ENCODE results near the gene RINT1.
"Not testable (repeated sequence)": the region's sequence is repeated elsewhere in the genome, so short reads cannot be mapped to it uniquely, and the experiment has no call there.

The RINT1 gene

DNA sequence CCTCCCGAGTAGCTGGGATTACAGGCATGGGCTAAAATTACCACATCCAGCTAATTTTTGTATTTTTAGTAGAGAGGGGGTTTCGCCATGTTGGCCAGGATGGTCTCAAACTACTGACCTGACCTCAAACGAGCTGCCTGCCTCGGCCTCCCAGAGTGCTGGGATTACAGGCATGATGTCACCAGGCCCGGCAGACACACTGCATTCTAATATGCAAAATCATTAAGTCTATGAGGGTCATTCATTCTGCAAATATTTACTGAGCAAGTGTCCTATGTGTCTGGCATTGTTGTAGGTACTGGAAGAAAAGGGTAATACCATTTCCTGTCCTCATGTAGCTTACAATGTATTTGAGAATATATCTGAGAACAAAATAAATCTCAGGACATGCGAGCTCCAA, 12.6 kb upstream of the RINT1 start:
- Histone ChIP-seq H3K4me1 (ENCODE audit: control insufficient read depth, low read depth, low read length) (no peaks in the 10 kb centered on the region), H4K8ac (ENCODE audit: low read depth, low read length) (no peak overlapping the region), H3K27me3 (ENCODE audit: insufficient read depth, low read length, poor library complexity) (no peaks in the 10 kb centered on the region), H2BK15ac (replicated peaks; ENCODE audit: low read depth) (no peak overlapping the region), H3K79me1 (ENCODE audit: low read length) (peaks cover 1% of the 10 kb centered on the region), H3K9ac (ENCODE audit: low read length) (no peak overlapping the region), H3K79me2 (ENCODE audit: control insufficient read depth, insufficient read depth, low read length) (peaks cover 52% of the 10 kb centered on the region), H3K18ac (ENCODE audit: low read length) (no peak overlapping the region), H3K4me2 (ENCODE audit: low read length) (no peak overlapping the region), H3K4me3 (ENCODE audit: low read length) (no peak overlapping the region), H2BK5ac (ENCODE audit: low read length) (no peak overlapping the region), H3K56ac (ENCODE audit: low read length) (no peak overlapping the region), H3K27ac (ENCODE audit: low read depth, low read length) (no peak overlapping the region), H2BK120ac (ENCODE audit: low read depth, low read length) (no peak overlapping the region), H2AK5ac (ENCODE audit: low read length) (no peak overlapping the region), H3K36me3 (ENCODE audit: control insufficient read depth, insufficient read depth, low read length) (peaks cover 1% of the 10 kb centered on the region), H3K23ac (ENCODE audit: low read length) (no peak overlapping the region), H3K4ac (ENCODE audit: low read depth, low read length) (no peak overlapping the region), H4K5ac (ENCODE audit: low read length) (no peak overlapping the region)
- no CpG with 5 or more reads among the region's 6 CpGs for WGBS (ENCODE audit: extremely low coverage, insufficient coverage, low lambda C conversion rate)
- DNase-seq: no peak

GRCh38 chr7:105520620-105521019, 11.4 kb upstream of the RINT1 start:
- H3K36me3 ChIP-seq (ENCODE audit: control insufficient read depth, insufficient read depth, low read length); H3K56ac ChIP-seq (ENCODE audit: low read length); H3K79me1 ChIP-seq (ENCODE audit: low read length); H3K4me1 ChIP-seq (ENCODE audit: control insufficient read depth, low read depth, low read length); H3K9ac ChIP-seq (ENCODE audit: low read length); H3K23ac ChIP-seq (ENCODE audit: low read length); H2BK120ac ChIP-seq (ENCODE audit: low read depth, low read length); H4K8ac ChIP-seq (ENCODE audit: low read depth, low read length); H2AK5ac ChIP-seq (ENCODE audit: low read length); H3K27me3 ChIP-seq (ENCODE audit: insufficient read depth, low read length, poor library complexity); H3K18ac ChIP-seq (ENCODE audit: low read length); H4K5ac ChIP-seq (ENCODE audit: low read length); DNase-seq; H3K4me3 ChIP-seq (ENCODE audit: low read length); H3K4ac ChIP-seq (ENCODE audit: low read depth, low read length); H3K4me2 ChIP-seq (ENCODE audit: low read length); H2BK15ac ChIP-seq (replicated peaks; ENCODE audit: low read depth); H3K27ac ChIP-seq (ENCODE audit: low read depth, low read length); H2BK5ac ChIP-seq (ENCODE audit: low read length): not testable (repeated sequence)
- whole genome bisulfite sequencing (ENCODE audit: extremely low coverage, insufficient coverage, low lambda C conversion rate): no CpG with 5 or more reads among the region's 7 CpGs
- peaks cover 47% of the 10 kb centered on the region for H3K79me2 ChIP-seq (ENCODE audit: control insufficient read depth, insufficient read depth, low read length)

DNA sequence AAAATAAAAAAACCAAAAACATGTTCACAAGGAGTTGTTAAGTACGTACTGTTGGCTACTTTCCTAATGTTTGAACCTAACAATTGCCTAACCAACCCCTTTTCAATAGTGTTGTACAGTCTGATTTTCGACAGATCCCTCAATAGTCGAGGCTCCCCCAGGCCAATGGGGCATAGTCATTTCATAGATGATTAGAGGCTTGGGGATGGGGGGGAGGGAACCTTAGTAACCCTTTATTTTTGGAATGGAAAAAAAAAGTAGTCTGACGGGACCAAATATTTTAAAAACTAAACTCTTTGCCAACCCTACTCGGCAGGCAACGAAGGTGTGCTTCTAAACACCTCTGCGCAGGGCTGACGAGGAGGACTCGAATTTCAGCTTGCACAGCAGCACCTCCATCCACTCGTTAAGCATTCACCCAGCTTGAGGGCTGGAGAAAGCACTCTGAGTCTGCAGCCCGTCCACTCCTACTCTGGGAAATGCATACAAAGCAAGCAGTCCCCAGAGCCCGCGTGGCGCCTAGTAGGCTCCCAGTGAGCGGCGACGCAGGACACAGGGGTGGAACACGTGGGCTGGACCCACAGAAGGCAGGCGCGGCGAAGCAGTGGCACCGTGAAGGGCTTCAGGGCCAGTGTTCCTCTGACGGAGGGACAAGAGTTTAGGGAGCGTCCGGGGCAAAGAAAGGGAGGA, 10.8 kb upstream of the RINT1 start:
- no peak overlapping the region for H2BK15ac ChIP-seq (replicated peaks; ENCODE audit: low read depth)
- peak overlapping the region; percentile 95 for H3K23ac ChIP-seq (ENCODE audit: low read length)
- H2AK5ac ChIP-seq (ENCODE audit: low read length): no peak overlapping the region
- H3K4me3 ChIP-seq (ENCODE audit: low read length): peak overlapping the region; percentile 94
- no peak overlapping the region for H4K8ac ChIP-seq (ENCODE audit: low read depth, low read length)
- no CpG with 5 or more reads among the region's 25 CpGs for WGBS (ENCODE audit: extremely low coverage, insufficient coverage, low lambda C conversion rate)
- H3K4me2 ChIP-seq (ENCODE audit: low read length): peak overlapping the region; percentile 15
- peaks cover 1% of the 10 kb centered on the region for H3K36me3 ChIP-seq (ENCODE audit: control insufficient read depth, insufficient read depth, low read length)
- H2BK120ac ChIP-seq (ENCODE audit: low read depth, low read length): no peak overlapping the region
- H3K27ac ChIP-seq (ENCODE audit: low read depth, low read length): peak overlapping the region; percentile 68
- peak overlapping the region; percentile 56 for H3K4ac ChIP-seq (ENCODE audit: low read depth, low read length)
- H3K56ac ChIP-seq (ENCODE audit: low read length): peak overlapping the region; percentile 99
- no peaks in the 10 kb centered on the region for H3K27me3 ChIP-seq (ENCODE audit: insufficient read depth, low read length, poor library complexity)
- peaks cover 44% of the 10 kb centered on the region for H3K79me2 ChIP-seq (ENCODE audit: control insufficient read depth, insufficient read depth, low read length)
- peak overlapping the region; percentile 91 for H3K18ac ChIP-seq (ENCODE audit: low read length)
- H3K9ac ChIP-seq (ENCODE audit: low read length): peak overlapping the region; percentile 99
- H2BK5ac ChIP-seq (ENCODE audit: low read length): peak overlapping the region; percentile 82
- no peak overlapping the region for H4K5ac ChIP-seq (ENCODE audit: low read length)
- no peaks in the 10 kb centered on the region for H3K4me1 ChIP-seq (ENCODE audit: control insufficient read depth, low read depth, low read length)
- peak; percentile 79 for DNase-seq
- peaks cover 1% of the 10 kb centered on the region for H3K79me1 ChIP-seq (ENCODE audit: low read length)

GRCh38 chr7:105521717-105522463, 10.1 kb upstream of the RINT1 start, which contains the start of gene PUS7:
Gene PUS7, minus strand, starts transcription at chr7:105522271. Its CDS starts 13,759 bp downstream, at chr7:105508512.
- H3K18ac ChIP-seq (ENCODE audit: low read length): peak within 1 kb of the TSS; percentile 91
- H3K79me2 ChIP-seq (ENCODE audit: control insufficient read depth, insufficient read depth, low read length): peaks cover 38% of the 10 kb centered on the region
- H4K8ac ChIP-seq (ENCODE audit: low read depth, low read length): no peak within 1 kb of the TSS
- peaks cover 1% of the 10 kb centered on the region for H3K79me1 ChIP-seq (ENCODE audit: low read length)
- H3K27ac ChIP-seq (ENCODE audit: low read depth, low read length): peak within 1 kb of the TSS; percentile 79
- peak; percentile 95 for DNase-seq
- peak within 1 kb of the TSS; percentile 99 for H3K9ac ChIP-seq (ENCODE audit: low read length)
- peak within 1 kb of the TSS; percentile 89 for H3K4ac ChIP-seq (ENCODE audit: low read depth, low read length)
- peak within 1 kb of the TSS; percentile 82 for H2BK5ac ChIP-seq (ENCODE audit: low read length)
- H3K4me1 ChIP-seq (ENCODE audit: control insufficient read depth, low read depth, low read length): no peaks in the 10 kb centered on the region
- no CpG with 5 or more reads among the region's 96 CpGs for WGBS (ENCODE audit: extremely low coverage, insufficient coverage, low lambda C conversion rate)
- no peak within 1 kb of the TSS for H2BK120ac ChIP-seq (ENCODE audit: low read depth, low read length)
- peak within 1 kb of the TSS; percentile 45 for H3K4me2 ChIP-seq (ENCODE audit: low read length)
- no peak within 1 kb of the TSS for H4K5ac ChIP-seq (ENCODE audit: low read length)
- H3K27me3 ChIP-seq (ENCODE audit: insufficient read depth, low read length, poor library complexity): no peaks in the 10 kb centered on the region
- peak within 1 kb of the TSS; percentile 94 for H3K4me3 ChIP-seq (ENCODE audit: low read length)
- H2BK15ac ChIP-seq (replicated peaks; ENCODE audit: low read depth): no peak within 1 kb of the TSS
- peak within 1 kb of the TSS; percentile 99 for H3K56ac ChIP-seq (ENCODE audit: low read length)
- H3K23ac ChIP-seq (ENCODE audit: low read length): peak within 1 kb of the TSS; percentile 95
- peaks cover 1% of the 10 kb centered on the region for H3K36me3 ChIP-seq (ENCODE audit: control insufficient read depth, insufficient read depth, low read length)
- no peak within 1 kb of the TSS for H2AK5ac ChIP-seq (ENCODE audit: low read length)

GRCh38 chr7:105524423-105524822, 7.6 kb upstream of the RINT1 start:
- H3K27ac ChIP-seq (ENCODE audit: low read depth, low read length); H3K18ac ChIP-seq (ENCODE audit: low read length); H3K9ac ChIP-seq (ENCODE audit: low read length); H4K8ac ChIP-seq (ENCODE audit: low read depth, low read length); H3K56ac ChIP-seq (ENCODE audit: low read length); H3K4me1 ChIP-seq (ENCODE audit: control insufficient read depth, low read depth, low read length); H3K4me3 ChIP-seq (ENCODE audit: low read length); H3K4me2 ChIP-seq (ENCODE audit: low read length); H3K23ac ChIP-seq (ENCODE audit: low read length); H4K5ac ChIP-seq (ENCODE audit: low read length); H3K27me3 ChIP-seq (ENCODE audit: insufficient read depth, low read length, poor library complexity); H3K4ac ChIP-seq (ENCODE audit: low read depth, low read length); H2AK5ac ChIP-seq (ENCODE audit: low read length); H2BK15ac ChIP-seq (replicated peaks; ENCODE audit: low read depth); H2BK5ac ChIP-seq (ENCODE audit: low read length); DNase-seq; H2BK120ac ChIP-seq (ENCODE audit: low read depth, low read length); H3K79me1 ChIP-seq (ENCODE audit: low read length); H3K36me3 ChIP-seq (ENCODE audit: control insufficient read depth, insufficient read depth, low read length): not testable (repeated sequence)
- WGBS (ENCODE audit: extremely low coverage, insufficient coverage, low lambda C conversion rate): no CpG with 5 or more reads among the region's 11 CpGs
- peaks cover 16% of the 10 kb centered on the region for H3K79me2 ChIP-seq (ENCODE audit: control insufficient read depth, insufficient read depth, low read length)
